HepG2 (cell line): Measurements from ENCODE around the gene THBS1. TPM values are rescaled to one million over a fixed set of nuclear protein-coding genes. Genes with fewer than 3 reads are reported as not detected.

Experiments
- ATAC-seq: fragments of 200-7000 bp; cut with Tn5 transposase; 3 replicates; pipeline ENCODE4 v1.9.1; 2020; ENCODE audit warnings: mild to moderate bottlenecking, moderate library complexity
- BruUV-seq: library from RNA; stranded (reverse); fragments of 400-500 nt; replicated peaks from 2 replicates; lab custom pipeline; 2021; lab: Mats Ljungman, UMichigan
- CTCF ChIA-PET: fragments of 300-600 bp; formaldehyde crosslinking; extraction: SDS; loops from one replicate; lab custom pipeline; 2021; ENCODE audit warnings: low total read pairs, inconsistent platforms, low intra/inter-chr PET ratio; lab: Yijun Ruan, JAX
- POLR2A ChIA-PET: fragments of 350-600 bp; sonication (Branson Sonifier 250); formaldehyde crosslinking; loops from one replicate; lab custom pipeline; 2020; ENCODE audit warnings: antibody characterized with exemption, inconsistent platforms; lab: Yijun Ruan, JAX
- DNase-seq: peaks from one replicate; pipeline ENCODE4 v3.0.0-alpha.2; 2015; ENCODE audit warnings: low spot score
- FAIRE-seq: peaks from 3 replicates; lab custom pipeline; 2011; peaks lifted over from hg19 to GRCh38; lab: Jason Lieb, UNC
- H2AFZ ChIP-seq: one replicate; pipeline ENCODE4 v1.6.1; 2011; ENCODE audit warnings: low read length, inconsistent platforms
- H3K27ac ChIP-seq: fragments of 300-600 bp; 3 replicates; pipeline ENCODE4 v1.8.0; 2011; ENCODE audit warnings: mixed run types, mild to moderate bottlenecking, mixed read lengths, low read length, inconsistent platforms; ENCODE audit not compliant: insufficient read depth; ENCODE audit errors: extremely low read length
- H3K27me3 ChIP-seq, 2 experiments: fragments of 200-600 bp in 1 of 2; 2 replicates in 1 of 2; 3 replicates in 1 of 2; pipeline versions ENCODE4 v1.6.0 to v1.8.0; 2011; ENCODE audit warnings: low read length in 2 of 2, mild to moderate bottlenecking in 2 of 2, moderate library complexity in 2 of 2, inconsistent platforms in 1 of 2; ENCODE audit not compliant: insufficient read depth in 2 of 2, control insufficient read depth in 1 of 2
- H3K36me3 ChIP-seq, 2 experiments: fragments of 200-600 bp in 1 of 2; replicated peaks in 1 of 2; 2 replicates in 1 of 2; 3 replicates in 1 of 2; pipeline versions ENCODE4 v1.5.1 to v1.8.0; 2011; ENCODE audit warnings: low read length in 2 of 2, inconsistent platforms in 1 of 2; ENCODE audit not compliant: insufficient read depth in 2 of 2, control insufficient read depth in 1 of 2
- H3K4me1 ChIP-seq: 2 replicates; pipeline ENCODE4 v1.5.1; 2012; ENCODE audit warnings: low read length, inconsistent platforms; ENCODE audit not compliant: insufficient read depth
- H3K4me2 ChIP-seq: 2 replicates; pipeline ENCODE4 v1.6.0; 2011; ENCODE audit warnings: low read depth, low read length, inconsistent platforms
- H3K4me3 ChIP-seq, 3 experiments: fragments of 200-600 bp in 1 of 3; sonication (generic), shearing (Covaris generic) in 1 of 3; replicated peaks in 1 of 3; 2 replicates each; pipeline ENCODE4 v1.5.1; 2011 to 2016; ENCODE audit warnings: low read length in 3 of 3, inconsistent platforms in 2 of 3, low read depth in 2 of 3, mild to moderate bottlenecking in 2 of 3, control low read depth in 1 of 3, mixed read lengths in 1 of 3; ENCODE audit not compliant: insufficient read depth in 1 of 3
- H3K79me2 ChIP-seq: one replicate; pipeline ENCODE4 v1.6.1; 2011; ENCODE audit warnings: low read length, inconsistent platforms; ENCODE audit not compliant: insufficient read depth
- H3K9ac ChIP-seq: 2 replicates; pipeline ENCODE4 v1.6.0; 2011; ENCODE audit warnings: mild to moderate bottlenecking, low read depth, low read length, inconsistent platforms; ENCODE audit not compliant: insufficient read depth
- H3K9me3 ChIP-seq: 2 replicates; pipeline ENCODE4 v1.5.1; 2012; ENCODE audit warnings: mild to moderate bottlenecking, low read length
- H4K20me1 ChIP-seq: 2 replicates; pipeline ENCODE4 v1.6.0; 2011; ENCODE audit warnings: inconsistent platforms, mild to moderate bottlenecking, low read length, moderate library complexity; ENCODE audit not compliant: insufficient read depth
- CBFB ChIP-seq: sonication (generic); formaldehyde crosslinking; IDR thresholded peaks from 2 replicates; pipeline ENCODE4 v1.4.0; 2020; ENCODE audit warnings: missing genetic modification reagents
- CEBPG ChIP-seq: IDR thresholded peaks from 2 replicates; pipeline ENCODE4 v1.6.1; 2016
- DMAP1 ChIP-seq: IDR thresholded peaks from 2 replicates; pipeline ENCODE4 v1.6.1; 2016
- FOXP1 ChIP-seq, 2 experiments: fragments of 450-650 bp in 1 of 2; IDR thresholded peaks; 2 replicates each; pipeline ENCODE4 v1.6.1; 2017 to 2018; ENCODE audit warnings: antibody characterized with exemption in 1 of 2
- GZF1 ChIP-seq: sonication (generic); formaldehyde crosslinking; IDR thresholded peaks from 2 replicates; pipeline ENCODE4 v1.5.1; 2020; ENCODE audit warnings: mild to moderate bottlenecking, missing genetic modification reagents
- IRF2 ChIP-seq: IDR thresholded peaks from 2 replicates; pipeline ENCODE4 v1.6.1; 2018; ENCODE audit warnings: missing genetic modification reagents, missing compliant biosample characterization
- PAF1 ChIP-seq: IDR thresholded peaks from 2 replicates; pipeline ENCODE4 v1.6.1; 2016; ENCODE audit warnings: missing genetic modification reagents, missing compliant biosample characterization
- REL ChIP-seq: sonication (generic); formaldehyde crosslinking; conservative IDR thresholded peaks from 2 replicates; pipeline ENCODE4 v1.8.0; 2022; ENCODE audit warnings: mild to moderate bottlenecking, missing genetic modification reagents, moderate library complexity
- SALL2 ChIP-seq: sonication (generic); formaldehyde crosslinking; IDR thresholded peaks from 2 replicates; pipeline ENCODE4 v1.8.1; 2023; ENCODE audit warnings: mild to moderate bottlenecking, missing genetic modification reagents, inconsistent platforms
- SP4 ChIP-seq: sonication (generic); formaldehyde crosslinking; IDR thresholded peaks from 2 replicates; pipeline ENCODE4 v1.8.1; 2023; ENCODE audit warnings: mild to moderate bottlenecking, missing genetic modification reagents
- ZNF556 ChIP-seq: sonication (generic); formaldehyde crosslinking; IDR thresholded peaks from 2 replicates; pipeline ENCODE4 v1.4.0; 2020; ENCODE audit warnings: mild to moderate bottlenecking, missing genetic modification reagents, borderline replicate concordance
- ZNF597 ChIP-seq: sonication (generic); formaldehyde crosslinking; IDR thresholded peaks from 2 replicates; pipeline ENCODE4 v1.5.0; 2020; ENCODE audit warnings: missing genetic modification reagents
- ZSCAN21 ChIP-seq: sonication (generic); formaldehyde crosslinking; IDR thresholded peaks from 2 replicates; pipeline ENCODE4 v1.8.0; 2022; ENCODE audit warnings: mild to moderate bottlenecking, missing genetic modification reagents, moderate library complexity, borderline replicate concordance
- WGBS: methylation state at CpG from one replicate; pipeline ENCODE4 v1.1.6; 2017; ENCODE audit warnings: low lambda C conversion rate; 5-methylcytosine and 5-hydroxymethylcytosine counted together
- in situ Hi-C: cut with HindIII; loops from 2 replicates; pipeline ENCODE4 v1.10.0; 2017; ENCODE audit warnings: low pct_unique_long_range_greater_than_20kb; ENCODE audit not compliant: extremely low pct_ligation_motif_present
- intact Hi-C: fragments of 100-400 bp; cut with micrococcal nuclease; formaldehyde crosslinking; loops from one replicate; pipeline ENCODE4 v1.10.0; 2022; ENCODE audit not compliant: unreplicated experiment
- polyA plus RNA-seq, 8 experiments: library from polyadenylated mRNA; depleted of rRNA in 3 of 8; stranded (reverse) in 7 of 8; unstranded in 1 of 8; fragments of >200 nt; fragmentation: Illumina TruSeq in 4 of 8; extraction: Trizol in 4 of 8; gene quantifications; 2 replicates each; pipeline versions ENCODE4 v1.2.1 to v1.2.3, GENCODE V29; 2011 to 2016; ENCODE audit warnings: low read depth in 4 of 8, missing spikeins in 1 of 8, mixed read lengths in 1 of 8; ENCODE audit not compliant: insufficient read depth in 1 of 8
- total RNA-seq, 5 experiments: library from RNA; depleted of rRNA; stranded (reverse); fragments of >200 nt; fragmentation: Illumina TruSeq; extraction: Trizol; gene quantifications; 2 replicates each; pipeline ENCODE4 v1.2.3, GENCODE V29; 2016; ENCODE audit warnings: low read depth in 1 of 5
- TF ChIP-seq, protein P1 (sequence below): fragments of 450-650 bp; IDR thresholded peaks from 2 replicates; pipeline ENCODE4 v1.6.1; 2017
- TF ChIP-seq, protein P2 (sequence below): sonication (generic); formaldehyde crosslinking; IDR thresholded peaks from 2 replicates; pipeline ENCODE4 v1.4.0; 2020; ENCODE audit warnings: missing genetic modification reagents
- TF ChIP-seq, protein P3 (sequence below): sonication (generic); formaldehyde crosslinking; IDR thresholded peaks from 2 replicates; pipeline ENCODE4 v1.4.0; 2020; ENCODE audit warnings: mild to moderate bottlenecking, missing genetic modification reagents, borderline replicate concordance
- TF ChIP-seq, protein P4 (sequence below): sonication (generic); formaldehyde crosslinking; IDR thresholded peaks from 2 replicates; pipeline ENCODE4 v1.5.0; 2020; ENCODE audit warnings: missing genetic modification reagents, mild to moderate bottlenecking, borderline replicate concordance

Gene THBS1
- total and polyA plus RNA-seq, 2 of the 13 experiments (the other 11 are each of a cell fraction or from before 2014, with no cell fraction given) = 54.7 to 67.1 TPM

GRCh38 chr15:39644136-39644535, 63.3 kb downstream of the THBS1 start:
- H3K36me3 ChIP-seq = no peaks in the 10 kb centered on the region
- 67% methylated on average over 12 of the region's 13 CpGs for WGBS
- DNase-seq (no peak), ATAC-seq (no peak), FAIRE-seq (no peak)
- no peak overlapping the region for H3K27ac ChIP-seq
- no peaks in the 10 kb centered on the region for H3K9me3 ChIP-seq
- BruUV-seq = no TSS peak
- ChIA-PET POLR2A (no interaction called here), CTCF (no interaction called here)
- H3K4me3 ChIP-seq = no peak overlapping the region
- H3K4me1 ChIP-seq = peaks cover 43% of the 10 kb centered on the region
- no peaks in the 10 kb centered on the region for H3K79me2 ChIP-seq
- no peak overlapping the region for H3K4me2 ChIP-seq
- no peaks in the 10 kb centered on the region for H3K27me3 ChIP-seq
- no peak overlapping the region for H2AFZ ChIP-seq
- no peak for TF ChIP-seq ZNF556
- no peak for TF ChIP-seq ZNF597 (CRISPR knock-in tag)
- TF ChIP-seq ZSCAN21 (CRISPR knock-in tag) = no peak
- TF ChIP-seq CBFB (CRISPR knock-in tag) = no peak
- no peak for TF ChIP-seq CEBPG (CRISPR knock-in tag)
- TF ChIP-seq REL (CRISPR knock-in tag) = no peak
- TF ChIP-seq, protein P1, sequence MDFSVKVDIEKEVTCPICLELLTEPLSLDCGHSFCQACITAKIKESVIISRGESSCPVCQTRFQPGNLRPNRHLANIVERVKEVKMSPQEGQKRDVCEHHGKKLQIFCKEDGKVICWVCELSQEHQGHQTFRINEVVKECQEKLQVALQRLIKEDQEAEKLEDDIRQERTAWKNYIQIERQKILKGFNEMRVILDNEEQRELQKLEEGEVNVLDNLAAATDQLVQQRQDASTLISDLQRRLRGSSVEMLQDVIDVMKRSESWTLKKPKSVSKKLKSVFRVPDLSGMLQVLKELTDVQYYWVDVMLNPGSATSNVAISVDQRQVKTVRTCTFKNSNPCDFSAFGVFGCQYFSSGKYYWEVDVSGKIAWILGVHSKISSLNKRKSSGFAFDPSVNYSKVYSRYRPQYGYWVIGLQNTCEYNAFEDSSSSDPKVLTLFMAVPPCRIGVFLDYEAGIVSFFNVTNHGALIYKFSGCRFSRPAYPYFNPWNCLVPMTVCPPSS = no peak
- TF ChIP-seq DMAP1 (CRISPR knock-in tag) = no peak
- no peak for TF ChIP-seq GZF1 (CRISPR knock-in tag)
- TF ChIP-seq SALL2 = no peak
- no peak for TF ChIP-seq FOXP1 (IDR thresholded peaks at IDR 0.05)
- TF ChIP-seq FOXP1 (CRISPR knock-in tag; IDR thresholded peaks at IDR 0.05) = no peak
- TF ChIP-seq, protein P2, sequence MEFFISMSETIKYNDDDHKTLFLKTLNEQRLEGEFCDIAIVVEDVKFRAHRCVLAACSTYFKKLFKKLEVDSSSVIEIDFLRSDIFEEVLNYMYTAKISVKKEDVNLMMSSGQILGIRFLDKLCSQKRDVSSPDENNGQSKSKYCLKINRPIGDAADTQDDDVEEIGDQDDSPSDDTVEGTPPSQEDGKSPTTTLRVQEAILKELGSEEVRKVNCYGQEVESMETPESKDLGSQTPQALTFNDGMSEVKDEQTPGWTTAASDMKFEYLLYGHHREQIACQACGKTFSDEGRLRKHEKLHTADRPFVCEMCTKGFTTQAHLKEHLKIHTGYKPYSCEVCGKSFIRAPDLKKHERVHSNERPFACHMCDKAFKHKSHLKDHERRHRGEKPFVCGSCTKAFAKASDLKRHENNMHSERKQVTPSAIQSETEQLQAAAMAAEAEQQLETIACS (CRISPR knock-in tag) = no peak
- TF ChIP-seq, protein P3, sequence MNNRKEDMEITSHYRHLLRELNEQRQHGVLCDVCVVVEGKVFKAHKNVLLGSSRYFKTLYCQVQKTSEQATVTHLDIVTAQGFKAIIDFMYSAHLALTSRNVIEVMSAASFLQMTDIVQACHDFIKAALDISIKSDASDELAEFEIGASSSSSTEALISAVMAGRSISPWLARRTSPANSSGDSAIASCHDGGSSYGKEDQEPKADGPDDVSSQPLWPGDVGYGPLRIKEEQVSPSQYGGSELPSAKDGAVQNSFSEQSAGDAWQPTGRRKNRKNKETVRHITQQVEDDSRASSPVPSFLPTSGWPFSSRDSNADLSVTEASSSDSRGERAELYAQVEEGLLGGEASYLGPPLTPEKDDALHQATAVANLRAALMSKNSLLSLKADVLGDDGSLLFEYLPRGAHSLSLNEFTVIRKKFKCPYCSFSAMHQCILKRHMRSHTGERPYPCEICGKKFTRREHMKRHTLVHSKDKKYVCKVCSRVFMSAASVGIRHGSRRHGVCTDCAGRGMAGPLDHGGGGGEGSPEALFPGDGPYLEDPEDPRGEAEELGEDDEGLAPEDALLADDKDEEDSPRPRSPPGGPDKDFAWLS (CRISPR knock-in tag) = no peak
- TF ChIP-seq SP4 (CRISPR knock-in tag) = no peak
- no peak for TF ChIP-seq PAF1
- TF ChIP-seq, protein P4, sequence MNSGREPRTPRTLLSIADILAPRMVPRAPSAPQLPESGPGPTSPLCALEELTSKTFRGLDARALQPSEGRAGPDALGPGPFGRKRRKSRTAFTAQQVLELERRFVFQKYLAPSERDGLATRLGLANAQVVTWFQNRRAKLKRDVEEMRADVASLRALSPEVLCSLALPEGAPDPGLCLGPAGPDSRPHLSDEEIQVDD (CRISPR knock-in tag) = no peak
- no peak for TF ChIP-seq IRF2 (CRISPR knock-in tag)
- intact Hi-C loops = no loop called here
- no peaks in the 10 kb centered on the region for H4K20me1 ChIP-seq
- no peak overlapping the region for H3K9ac ChIP-seq
- in situ Hi-C loops = no loop called here
